GM12874 (cell line): ENCODE results near the gene FAM114A1.

ENCODE experiments used
- TF ChIP-seq, protein P1 (sequence below): IDR thresholded peaks from 2 replicates; pipeline ENCODE4 v1.5.1; 2011; ENCODE audit warnings: low read depth, mild to moderate bottlenecking, control low read depth, low read length, moderate library complexity; ENCODE audit not compliant: insufficient read depth

The FAM114A1 gene

DNA sequence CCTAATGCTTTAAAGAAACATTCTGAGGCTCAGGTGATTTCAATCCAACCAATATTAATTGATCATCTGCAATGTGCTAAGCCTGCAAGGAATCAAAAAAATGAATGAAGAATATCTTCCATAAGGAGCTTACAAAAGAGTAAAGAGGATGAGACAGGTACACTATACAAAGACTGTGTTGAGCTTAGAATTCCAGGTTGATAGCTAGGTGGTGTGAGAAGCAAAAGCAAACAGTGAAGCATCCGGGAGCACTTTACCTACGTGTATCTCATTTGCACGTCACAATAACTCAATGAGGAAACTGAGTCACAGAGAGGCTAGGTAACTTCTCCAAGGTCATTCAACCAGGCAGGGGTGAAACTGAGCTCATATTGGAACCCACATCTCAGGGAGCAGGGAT lies 37.1 kb downstream of the FAM114A1 start:
- TF ChIP-seq, protein P1, sequence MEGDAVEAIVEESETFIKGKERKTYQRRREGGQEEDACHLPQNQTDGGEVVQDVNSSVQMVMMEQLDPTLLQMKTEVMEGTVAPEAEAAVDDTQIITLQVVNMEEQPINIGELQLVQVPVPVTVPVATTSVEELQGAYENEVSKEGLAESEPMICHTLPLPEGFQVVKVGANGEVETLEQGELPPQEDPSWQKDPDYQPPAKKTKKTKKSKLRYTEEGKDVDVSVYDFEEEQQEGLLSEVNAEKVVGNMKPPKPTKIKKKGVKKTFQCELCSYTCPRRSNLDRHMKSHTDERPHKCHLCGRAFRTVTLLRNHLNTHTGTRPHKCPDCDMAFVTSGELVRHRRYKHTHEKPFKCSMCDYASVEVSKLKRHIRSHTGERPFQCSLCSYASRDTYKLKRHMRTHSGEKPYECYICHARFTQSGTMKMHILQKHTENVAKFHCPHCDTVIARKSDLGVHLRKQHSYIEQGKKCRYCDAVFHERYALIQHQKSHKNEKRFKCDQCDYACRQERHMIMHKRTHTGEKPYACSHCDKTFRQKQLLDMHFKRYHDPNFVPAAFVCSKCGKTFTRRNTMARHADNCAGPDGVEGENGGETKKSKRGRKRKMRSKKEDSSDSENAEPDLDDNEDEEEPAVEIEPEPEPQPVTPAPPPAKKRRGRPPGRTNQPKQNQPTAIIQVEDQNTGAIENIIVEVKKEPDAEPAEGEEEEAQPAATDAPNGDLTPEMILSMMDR, result no peak

GRCh38 chr4:38905652-38906385 lies 38.2 kb downstream of the FAM114A1 start:
- TF ChIP-seq, protein P1, result no peak

GRCh38 chr4:38907696-38908270 lies 40.2 kb downstream of the FAM114A1 start:
- TF ChIP-seq, protein P1, result no peak

GRCh38 chr4:38909015-38909414 lies 41.4 kb downstream of the FAM114A1 start:
- TF ChIP-seq, protein P1, result no peak

- TF ChIP-seq, protein P1, result no peak
Observed at GRCh38 chr4:38911257-38911656, 43.7 kb downstream of the FAM114A1 start.

GRCh38 chr4:38914854-38915253 lies 47.2 kb downstream of the FAM114A1 start:
- TF ChIP-seq, protein P1, result no peak

- TF ChIP-seq, protein P1, result no peak
Observed at GRCh38 chr4:38917481-38918025, 49.9 kb downstream of the FAM114A1 start.
